IMR-90 (cell line): ENCODE results near the gene SLC8A1. TPM values are rescaled to one million over a fixed set of nuclear protein-coding genes. Genes with fewer than 3 reads are reported as not detected.

ENCODE experiments used
- ATAC-seq: fragments of 200-7000 bp; cut with Tn5 transposase; 2 replicates; pipeline ENCODE4 v1.9.1; 2020; ENCODE audit warnings: low read depth, mild to moderate bottlenecking, moderate library complexity
- BruUV-seq: library from RNA; stranded (reverse); fragments of 400-500 nt; replicated peaks from 2 replicates; lab custom pipeline; 2021; lab: Mats Ljungman, UMichigan
- CTCF ChIA-PET: fragments of 300-600 bp; formaldehyde crosslinking; extraction: SDS; loops from one replicate; lab custom pipeline; 2021; ENCODE audit warnings: antibody characterized with exemption; lab: Yijun Ruan, JAX
- POLR2A ChIA-PET: fragments of 300-600 bp; sonication (Branson Sonifier 250); formaldehyde crosslinking; loops from one replicate; lab custom pipeline; 2022; ENCODE audit warnings: antibody characterized with exemption; ENCODE audit not compliant: unreplicated experiment; lab: Charles Lee
- DNase-seq: peaks from one replicate; pipeline ENCODE4 v3.0.0; 2013
- H2AFZ ChIP-seq: replicated peaks from 2 replicates; pipeline ENCODE3; 2013; ENCODE audit warnings: low read length, mild to moderate bottlenecking; ENCODE audit not compliant: poor library complexity
- H2AK5ac ChIP-seq: 2 replicates; pipeline ENCODE4 v1.6.1; 2013; ENCODE audit warnings: low read depth, low read length, inconsistent platforms
- H2AK9ac ChIP-seq: replicated peaks from 2 replicates; pipeline ENCODE3; 2013; ENCODE audit warnings: mild to moderate bottlenecking, low read depth, low read length, moderate library complexity; ENCODE audit not compliant: poor library complexity
- H2BK120ac ChIP-seq: 2 replicates; pipeline ENCODE4 v1.6.1; 2013; ENCODE audit warnings: low read depth, low read length, inconsistent platforms
- H2BK15ac ChIP-seq: 3 replicates; pipeline ENCODE4 v1.6.1; 2013; ENCODE audit warnings: low read depth, low read length, inconsistent platforms
- H2BK20ac ChIP-seq: 2 replicates; pipeline ENCODE4 v1.6.1; 2013; ENCODE audit warnings: low read depth, mild to moderate bottlenecking, inconsistent platforms, low read length, moderate library complexity
- H2BK5ac ChIP-seq: 2 replicates; pipeline ENCODE4 v1.6.1; 2013; ENCODE audit warnings: mild to moderate bottlenecking, low read depth, low read length, inconsistent platforms; ENCODE audit not compliant: poor library complexity, severe bottlenecking
- H3K14ac ChIP-seq: replicated peaks from 2 replicates; pipeline ENCODE4 v1.6.1; 2013; ENCODE audit warnings: low read depth, low read length, inconsistent platforms
- H3K18ac ChIP-seq: 2 replicates; pipeline ENCODE4 v1.6.1; 2013; ENCODE audit warnings: low read depth, low read length, control low read depth
- H3K23ac ChIP-seq: 2 replicates; pipeline ENCODE4 v1.6.1; 2013; ENCODE audit warnings: low read depth, low read length, inconsistent platforms
- H3K27ac ChIP-seq: 2 replicates; pipeline ENCODE4 v1.5.1; 2013; ENCODE audit warnings: mild to moderate bottlenecking, control low read depth, low read length; ENCODE audit not compliant: insufficient read depth
- H3K27me3 ChIP-seq: 2 replicates; pipeline ENCODE4 v1.6.1; 2013; ENCODE audit warnings: low read length; ENCODE audit not compliant: control insufficient read depth, insufficient read depth
- H3K36me3 ChIP-seq: 2 replicates; pipeline ENCODE4 v1.6.1; 2013; ENCODE audit warnings: low read length, mixed read lengths; ENCODE audit not compliant: control insufficient read depth, insufficient read depth
- H3K4ac ChIP-seq: 2 replicates; pipeline ENCODE4 v1.6.1; 2013; ENCODE audit warnings: low read depth, low read length, inconsistent platforms
- H3K4me1 ChIP-seq: 2 replicates; pipeline ENCODE4 v1.6.1; 2013; ENCODE audit warnings: low read length, mixed read lengths; ENCODE audit not compliant: control insufficient read depth, insufficient read depth
- H3K4me2 ChIP-seq: 2 replicates; pipeline ENCODE4 v1.6.1; 2013; ENCODE audit warnings: low read depth, mild to moderate bottlenecking, control low read depth, low read length, moderate library complexity
- H3K4me3 ChIP-seq: 2 replicates; pipeline ENCODE4 v1.5.1; 2013; ENCODE audit warnings: low read depth, mild to moderate bottlenecking, control low read depth, low read length, moderate library complexity; ENCODE audit not compliant: insufficient read depth
- H3K56ac ChIP-seq: 2 replicates; pipeline ENCODE4 v1.6.1; 2013; ENCODE audit warnings: low read length, inconsistent platforms; ENCODE audit not compliant: insufficient read depth; ENCODE audit errors: extremely low read depth
- H3K79me1 ChIP-seq, 2 experiments: 2 replicates each; pipeline ENCODE4 v1.6.1; 2013; ENCODE audit warnings: low read length in 2 of 2, inconsistent platforms in 1 of 2, low read depth in 1 of 2
- H3K9ac ChIP-seq: 2 replicates; pipeline ENCODE4 v1.6.1; 2013; ENCODE audit warnings: low read depth, low read length, control low read depth
- H3K9me1 ChIP-seq: 2 replicates; pipeline ENCODE4 v1.6.1; 2013; ENCODE audit warnings: low read length, inconsistent platforms; ENCODE audit not compliant: insufficient read depth
- H3K9me3 ChIP-seq: 2 replicates; pipeline ENCODE4 v1.6.1; 2013; ENCODE audit warnings: low read length; ENCODE audit not compliant: control insufficient read depth, insufficient read depth
- H4K20me1 ChIP-seq: 2 replicates; pipeline ENCODE4 v1.6.1; 2013; ENCODE audit warnings: low read length, inconsistent platforms; ENCODE audit not compliant: insufficient read depth
- H4K5ac ChIP-seq: 2 replicates; pipeline ENCODE4 v1.6.1; 2013; ENCODE audit warnings: mild to moderate bottlenecking, low read depth, low read length, control low read depth
- H4K8ac ChIP-seq, 2 experiments: 2 replicates each; pipeline ENCODE4 v1.6.1; 2013; ENCODE audit warnings: low read depth in 2 of 2, low read length in 2 of 2, control low read depth in 1 of 2, inconsistent platforms in 1 of 2
- H4K91ac ChIP-seq: 2 replicates; pipeline ENCODE4 v1.6.1; 2013; ENCODE audit warnings: low read depth, low read length, inconsistent platforms; ENCODE audit not compliant: insufficient read depth
- CEBPB ChIP-seq: IDR thresholded peaks from 2 replicates; pipeline ENCODE4 v1.6.1; 2012; ENCODE audit warnings: low read depth, low read length, improper control_type of control experiment
- CHD1 ChIP-seq: IDR thresholded peaks from 2 replicates; pipeline ENCODE4 v1.6.1; 2012; ENCODE audit warnings: low read depth, low read length, improper control_type of control experiment
- CTCF ChIP-seq: conservative IDR thresholded peaks from 2 replicates; pipeline ENCODE4 v1.5.1; 2012; ENCODE audit warnings: mild to moderate bottlenecking, low read depth, low read length, improper control_type of control experiment
- ELK1 ChIP-seq: fragments of 150-350 bp; IDR thresholded peaks from 2 replicates; pipeline ENCODE4 v1.6.1; 2016; ENCODE audit warnings: low read depth, mild to moderate bottlenecking, low read length, moderate library complexity, borderline replicate concordance
- FOS ChIP-seq: fragments of 150-350 bp; IDR thresholded peaks from 2 replicates; pipeline ENCODE4 v1.6.1; 2016; ENCODE audit warnings: low read depth, low read length
- MAFK ChIP-seq: IDR thresholded peaks from 2 replicates; pipeline ENCODE4 v1.6.1; 2012; ENCODE audit warnings: low read depth, low read length, improper control_type of control experiment
- MAZ ChIP-seq: IDR thresholded peaks from 2 replicates; pipeline ENCODE4 v1.6.1; 2012; ENCODE audit warnings: low read depth, mild to moderate bottlenecking, low read length, improper control_type of control experiment, moderate library complexity, borderline replicate concordance
- MXI1 ChIP-seq: IDR thresholded peaks from 2 replicates; pipeline ENCODE4 v1.6.1; 2012; ENCODE audit warnings: low read depth, mild to moderate bottlenecking, low read length, moderate library complexity, borderline replicate concordance
- NFE2L2 ChIP-seq: fragments of 150-350 bp; IDR thresholded peaks from 2 replicates; pipeline ENCODE4 v1.6.1; 2016; ENCODE audit warnings: low read depth, mild to moderate bottlenecking, low read length
- POLR2A ChIP-seq: IDR thresholded peaks from 2 replicates; pipeline ENCODE4 v1.6.1; 2012; ENCODE audit warnings: mild to moderate bottlenecking, low read depth, low read length
- RAD21 ChIP-seq: IDR thresholded peaks from 2 replicates; pipeline ENCODE4 v1.6.1; 2012; ENCODE audit warnings: low read length, improper control_type of control experiment
- RCOR1 ChIP-seq: IDR thresholded peaks from 2 replicates; pipeline ENCODE4 v1.6.1; 2012; ENCODE audit warnings: mild to moderate bottlenecking, low read length, improper control_type of control experiment; ENCODE audit not compliant: insufficient replicate concordance
- SMC3 ChIP-seq: fragments of 150-350 bp; IDR thresholded peaks from 2 replicates; pipeline ENCODE4 v1.6.1; 2016; ENCODE audit warnings: low read depth, mild to moderate bottlenecking, antibody characterized with exemption, low read length, moderate library complexity
- USF2 ChIP-seq: fragments of 150-350 bp; IDR thresholded peaks from 2 replicates; pipeline ENCODE4 v1.6.1; 2017; ENCODE audit warnings: mild to moderate bottlenecking, antibody characterized with exemption, low read length, low read depth
- WGBS, 2 experiments: methylation state at CpG; one replicate each; pipeline versions ENCODE4 v1.1.5 to v1.1.7; 2013; ENCODE audit warnings: missing lambda C conversion rate in 2 of 2; ENCODE audit not compliant: insufficient read length in 1 of 2; ENCODE audit errors: extremely low coverage in 2 of 2; 5-methylcytosine and 5-hydroxymethylcytosine counted together
- dilution Hi-C: fragments of 300-500 bp; cut with HindIII; formaldehyde crosslinking; loops from one replicate; pipeline ENCODE4 v1.14.3; 2018; ENCODE audit warnings: low sequenced_read_pairs; ENCODE audit not compliant: unreplicated experiment
- in situ Hi-C: fragments of 300-500 bp; cut with MboI; formaldehyde crosslinking; loops from 3 replicates; pipeline ENCODE4 v1.14.3; 2019; ENCODE audit warnings: low sequenced_read_pairs, inconsistent platforms, mixed read lengths
- intact Hi-C: fragments of 100-400 bp; cut with micrococcal nuclease; formaldehyde crosslinking; loops from 2 replicates; pipeline ENCODE4 v1.10.0; 2022
- polyA plus RNA-seq, 3 experiments: library from polyadenylated mRNA; depleted of rRNA; stranded (reverse); fragments of >200 nt; gene quantifications; 2 replicates each; pipeline ENCODE4 v1.2.3, GENCODE V29; 2012; ENCODE audit warnings: low replicate concordance in 1 of 3
- total RNA-seq: library from RNA; depleted of rRNA; stranded (reverse); fragments of >200 nt; gene quantifications from 2 replicates; pipeline ENCODE4 v1.2.3, GENCODE V29; 2012

Gene SLC8A1
- total and polyA plus RNA-seq, 2 of the 4 experiments (the other 2 are of a cell fraction): 7.7 to 57.0 TPM

GRCh38 chr2:40436093-40436475, 15.8 kb downstream of the SLC8A1 start:
- Histone ChIP-seq H4K5ac (no peak overlapping the region), H2AK5ac (peak overlapping the region; percentile 11; the same call in 1 of the 2 replicates), H3K4ac (peak overlapping the region; percentile 82), H4K91ac (peak overlapping the region; percentile 74), H2BK20ac (peak overlapping the region; percentile 61), H2AFZ (no peak overlapping the region), H3K9ac (no peak overlapping the region), H3K4me2 (no peak overlapping the region), H3K27me3 (no peaks in the 10 kb centered on the region), H3K56ac (no peak overlapping the region), H4K20me1 (no peaks in the 10 kb centered on the region), H3K23ac (peak overlapping the region; percentile 67), H3K4me1 (peaks cover 25% of the 10 kb centered on the region), H3K79me1 (peaks cover 45 to 75% of the 10 kb centered on the region in 2 experiments), H2BK15ac (peak overlapping the region; percentile 0; the same call in 2 of the 3 replicates), H2BK120ac (peak overlapping the region; percentile 78), H3K36me3 (no peaks in the 10 kb centered on the region), H3K9me1 (peaks cover 25% of the 10 kb centered on the region), H2AK9ac (no peak overlapping the region), H2BK5ac (peak overlapping the region; percentile 21), H3K18ac (peak overlapping the region; percentile 70; the same call in 1 of the 2 replicates), H3K9me3 (no peaks in the 10 kb centered on the region), H3K27ac (no peak overlapping the region), H3K14ac (peak overlapping the region; percentile 12), H3K4me3 (no peak overlapping the region), H4K8ac (peak overlapping the region; percentile 3 to 52; a peak in 2 of 4 replicates)
- CTCF ChIA-PET: no interaction called here
- no peak for ATAC-seq
- POLR2A ChIA-PET: no interaction called here
- in situ Hi-C loops (no loop called here), dilution Hi-C loops (no loop called here), intact Hi-C loops (loop anchor here (5.0 kb wide), 1 partner anchor 839 kb away; no protein-coding TSS in a partner anchor)
- TF ChIP-seq MXI1: no peak
- no peak for TF ChIP-seq RAD21
- TF ChIP-seq MAZ: no peak
- no peak for TF ChIP-seq CEBPB
- TF ChIP-seq MAFK: no peak
- no peak for TF ChIP-seq ELK1
- no peak for TF ChIP-seq USF2
- no peak for TF ChIP-seq RCOR1
- TF ChIP-seq CTCF: no peak
- no peak for TF ChIP-seq CHD1
- no peak for TF ChIP-seq NFE2L2
- TF ChIP-seq SMC3: no peak
- no peak for TF ChIP-seq FOS
- no peak for TF ChIP-seq POLR2A
- peak; percentile 24 for DNase-seq
- 100% methylated on average over 1 of the region's 1 CpG; no CpG with 5 or more reads in 1 of the 2 experiments for WGBS, 2 experiments
- BruUV-seq: no TSS peak
